HG02642 (cell line): Measurements from ENCODE around the gene C2CD5.
A peak's percentile ranks its signal among the peaks of the same experiment; 100 is the strongest.

Source experiments
- ATAC-seq: cut with Tn5 transposase; IDR thresholded peaks from one replicate; pipeline ENCODE4 v1.9.1; 2021; ENCODE audit warnings: mild to moderate bottlenecking; ENCODE audit not compliant: unreplicated experiment, poor library complexity

C2CD5 gene

DNA sequence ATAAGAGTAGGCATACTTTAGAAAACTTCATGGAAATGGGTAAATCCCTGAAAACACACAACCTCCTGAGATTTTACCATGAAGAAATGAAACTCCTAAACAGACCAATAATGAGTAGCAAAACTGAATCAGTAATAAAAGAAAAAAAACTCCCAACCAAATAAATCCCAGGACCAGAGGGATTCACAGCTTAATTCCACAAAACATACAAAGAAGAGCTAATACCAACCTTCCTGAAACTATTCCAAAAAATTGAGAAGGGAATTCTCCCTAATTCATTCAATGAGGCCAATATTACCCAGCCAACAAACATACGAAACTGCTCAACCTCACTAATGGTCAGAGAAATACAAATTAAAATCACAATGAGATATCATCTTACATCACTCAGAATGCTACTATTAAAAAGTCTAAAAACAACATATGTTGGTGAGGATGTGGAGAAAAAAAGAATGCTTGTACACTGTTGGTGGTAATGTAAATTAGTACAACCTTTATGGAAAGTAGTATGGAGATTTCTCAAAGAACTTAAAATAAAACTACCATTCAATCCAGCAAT, 112.6 kb downstream of the C2CD5 start:
- ATAC-seq, result no peak

DNA sequence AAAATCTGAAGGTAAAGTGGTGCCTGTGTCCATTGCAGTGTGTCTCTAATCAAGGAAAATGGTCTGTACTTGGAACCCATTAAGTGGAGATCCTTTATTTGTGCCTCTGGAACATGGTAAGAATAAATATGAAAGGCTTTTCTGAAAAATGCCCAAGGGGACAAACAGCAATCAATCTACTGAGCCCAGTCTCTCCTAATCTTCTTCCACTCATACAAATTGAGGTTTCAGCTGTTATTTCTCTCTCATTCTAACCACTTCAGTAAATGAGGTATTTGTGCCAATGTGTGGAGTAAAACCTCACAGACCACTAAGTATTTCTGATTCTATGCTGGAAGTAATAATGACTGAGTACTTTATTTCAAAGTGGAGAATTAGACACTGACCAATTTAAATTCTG, 127.5 kb downstream of the C2CD5 start:
- ATAC-seq, result no peak

DNA sequence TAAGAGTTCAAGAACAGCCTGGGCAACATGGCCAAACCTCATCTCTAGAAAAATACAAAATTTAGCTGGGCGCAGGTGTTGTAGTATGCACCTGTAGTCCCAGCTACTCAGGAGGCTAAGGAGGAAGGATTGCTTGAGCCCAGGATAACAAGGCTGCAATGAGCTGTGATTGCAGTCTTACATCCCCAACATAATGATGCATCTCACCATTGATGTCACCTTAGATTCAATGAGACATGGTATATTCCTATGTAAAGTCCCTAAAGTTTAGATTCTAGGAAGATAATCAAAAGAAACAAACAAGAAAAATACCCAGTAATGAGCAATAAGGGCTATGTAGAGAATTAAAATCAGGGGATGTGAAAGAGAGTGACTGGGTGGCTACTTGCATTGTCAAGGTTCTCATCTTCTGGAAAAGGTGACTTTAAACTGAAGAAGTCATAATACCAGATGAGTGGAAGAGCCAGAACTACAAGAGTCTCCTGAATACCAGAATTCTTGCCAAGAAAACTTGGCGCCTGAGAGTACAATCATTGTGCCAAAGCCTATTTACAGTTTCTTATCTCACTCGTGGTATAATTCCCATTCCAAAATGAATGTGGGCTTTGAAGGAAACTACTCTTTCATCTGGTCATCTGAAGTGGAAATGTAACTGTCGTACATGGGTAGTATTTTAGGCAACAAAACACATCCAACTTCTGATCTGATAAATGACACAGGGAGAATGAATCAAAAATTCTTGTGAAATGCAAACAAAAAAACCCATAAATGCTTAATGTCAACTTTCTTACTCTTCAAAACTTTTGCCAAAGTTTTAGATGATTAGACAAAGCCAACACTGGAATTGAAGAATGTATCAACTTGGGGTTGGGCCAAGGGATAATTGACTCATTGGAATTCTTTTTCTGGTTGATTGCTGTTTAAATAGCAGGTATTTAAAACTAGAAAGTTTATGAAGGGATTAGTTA, 128.7 kb downstream of the C2CD5 start:
- ATAC-seq, result no peak

DNA sequence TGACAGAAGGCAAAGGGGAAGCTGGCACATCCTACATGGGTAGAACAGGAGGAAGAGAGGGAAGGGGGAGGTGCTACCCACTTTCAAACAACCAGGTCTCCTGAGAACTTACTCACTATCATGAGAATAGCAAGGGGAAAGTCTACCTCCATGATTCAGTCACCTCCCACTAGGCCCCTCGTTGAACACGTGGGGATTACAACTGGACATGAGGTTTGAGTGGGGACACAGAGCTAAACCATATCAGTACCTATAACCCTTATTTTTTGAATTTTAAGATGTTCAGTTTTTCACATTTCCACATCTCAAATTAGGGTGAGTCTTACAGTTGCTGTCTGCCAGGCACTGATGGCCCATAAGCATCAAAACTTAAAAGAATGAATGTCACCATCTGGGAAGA, 129.6 kb downstream of the C2CD5 start:
- no peak for ATAC-seq

DNA sequence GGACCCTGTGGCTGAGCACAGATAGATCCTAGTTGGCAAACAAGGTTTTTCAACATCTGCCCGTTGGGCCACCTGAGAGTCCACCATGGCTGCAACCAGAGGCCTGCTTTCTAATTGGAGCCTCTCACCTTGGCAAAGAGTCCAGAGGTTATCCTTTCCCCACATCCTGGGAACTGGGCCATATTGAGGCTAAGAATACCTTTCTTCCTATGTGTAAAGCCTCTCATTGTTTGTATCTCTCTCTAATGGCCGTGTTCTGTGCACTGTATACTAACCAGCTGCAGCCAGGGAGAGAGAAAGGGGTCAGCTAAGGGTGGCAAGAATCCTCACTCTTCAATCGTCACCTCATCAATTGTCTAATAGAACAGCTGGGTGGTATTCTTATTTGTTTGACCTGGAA, 130.8 kb downstream of the C2CD5 start:
- ATAC-seq, result no peak

DNA sequence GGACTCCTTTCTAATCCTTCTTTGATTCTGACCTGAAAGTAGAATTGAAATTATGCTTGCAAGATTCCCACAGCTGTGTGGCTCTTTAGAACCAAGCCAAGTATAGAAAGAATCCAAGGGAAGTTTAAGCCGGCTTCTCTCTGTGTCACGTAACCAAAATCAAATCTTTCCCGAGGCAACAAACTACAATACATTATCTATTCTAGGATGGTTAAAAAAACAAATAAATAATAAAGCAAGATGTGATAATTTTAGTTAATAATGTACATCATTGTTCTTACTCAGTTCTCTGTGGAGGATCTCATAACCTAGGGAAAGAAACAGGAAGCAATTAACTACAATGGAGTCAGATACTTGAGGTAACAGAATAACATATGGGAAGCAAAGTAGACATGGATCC, 131.8 kb downstream of the C2CD5 start:
- ATAC-seq, result no peak

DNA sequence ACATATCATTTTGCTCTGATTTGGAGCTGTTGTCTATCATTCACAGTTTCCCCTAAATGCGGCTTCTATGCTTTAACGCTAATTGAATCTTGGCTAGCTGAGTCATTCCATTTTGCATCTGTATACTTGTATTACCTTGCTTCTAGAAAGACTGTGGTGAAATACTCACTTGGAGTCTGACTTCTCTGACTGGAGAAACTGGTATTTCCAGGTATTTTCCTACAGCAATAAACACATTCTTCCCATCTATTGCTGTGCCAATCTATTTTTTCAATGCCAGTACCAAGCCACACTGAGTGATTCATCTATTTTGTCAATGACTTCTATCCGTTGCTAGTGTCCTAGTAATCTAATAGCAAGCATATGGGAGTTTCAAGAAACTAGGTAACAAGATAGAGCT, 133.9 kb downstream of the C2CD5 start:
- no peak for ATAC-seq

DNA sequence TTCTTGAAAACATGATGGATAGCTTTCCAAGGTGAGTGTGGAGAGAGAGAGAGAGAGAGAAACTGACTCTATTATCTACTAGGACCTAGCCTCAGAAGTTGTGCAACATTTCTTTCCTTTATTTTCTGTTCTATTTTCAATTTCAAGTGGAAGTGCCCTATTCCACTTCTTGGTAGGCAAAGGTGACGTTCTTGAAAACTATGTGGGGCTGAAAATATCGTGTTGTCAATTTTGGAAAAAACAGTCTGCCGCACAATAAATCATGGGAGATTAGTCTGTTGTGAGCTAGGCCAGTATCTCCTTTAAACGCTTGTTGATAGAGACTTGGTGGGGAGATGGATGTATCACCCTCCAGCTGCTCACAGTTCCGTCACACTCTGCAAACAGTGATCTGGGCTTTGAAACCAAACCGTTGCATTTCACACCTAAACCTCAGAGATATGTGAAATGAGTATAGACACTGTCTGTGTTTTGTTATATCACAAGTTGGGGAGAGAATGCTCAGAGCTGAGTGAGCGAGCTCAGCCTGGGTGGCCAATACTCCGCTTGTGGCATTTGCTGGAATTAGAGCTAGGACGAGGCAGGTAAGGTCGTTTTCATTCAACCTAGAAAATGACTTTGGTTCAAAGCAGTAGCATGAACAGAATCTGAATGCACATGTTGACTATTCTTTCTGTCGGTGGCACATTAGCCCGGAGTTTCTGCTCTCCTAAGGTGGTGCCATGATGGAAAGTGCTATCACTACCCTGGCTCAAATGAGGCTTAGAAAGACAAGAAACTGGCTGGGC, 134.8 kb downstream of the C2CD5 start:
- peak; percentile 94 for ATAC-seq

DNA sequence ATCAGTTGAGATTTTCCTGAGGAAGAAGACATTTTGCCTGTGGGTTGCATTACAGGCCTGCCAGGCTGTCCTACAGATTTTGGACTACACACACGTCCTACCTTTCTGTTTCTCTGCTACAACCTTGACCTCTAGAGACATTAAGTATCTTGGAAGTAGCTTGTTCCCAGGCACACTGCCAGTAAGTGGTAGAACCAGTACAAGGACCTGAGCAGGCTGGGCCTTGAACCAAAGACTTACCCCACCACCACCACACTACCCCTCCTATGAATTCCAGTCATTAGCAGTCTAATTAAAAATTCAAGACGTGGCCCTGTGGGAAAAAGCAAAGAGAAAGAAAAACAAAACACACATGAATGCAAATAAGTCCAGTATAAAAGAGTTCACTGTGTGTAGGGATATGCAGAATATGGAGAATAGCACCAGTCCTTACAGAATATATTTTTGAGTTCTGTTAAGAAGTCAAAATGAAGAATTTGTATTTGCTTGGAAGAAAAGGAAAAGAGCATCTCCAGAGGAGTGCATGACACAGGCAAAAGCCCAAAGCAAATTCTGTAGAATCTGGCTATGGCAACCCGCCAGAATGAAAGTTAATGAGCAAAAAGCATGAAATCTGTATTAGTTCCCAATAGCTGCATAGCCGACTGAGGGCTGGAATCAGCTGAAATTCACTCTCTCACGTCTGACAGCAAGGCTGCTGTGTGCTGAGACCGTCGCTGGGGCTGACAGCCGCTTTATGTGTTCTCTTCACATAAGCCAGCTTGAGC, 135.5 kb downstream of the C2CD5 start:
- no peak for ATAC-seq

DNA sequence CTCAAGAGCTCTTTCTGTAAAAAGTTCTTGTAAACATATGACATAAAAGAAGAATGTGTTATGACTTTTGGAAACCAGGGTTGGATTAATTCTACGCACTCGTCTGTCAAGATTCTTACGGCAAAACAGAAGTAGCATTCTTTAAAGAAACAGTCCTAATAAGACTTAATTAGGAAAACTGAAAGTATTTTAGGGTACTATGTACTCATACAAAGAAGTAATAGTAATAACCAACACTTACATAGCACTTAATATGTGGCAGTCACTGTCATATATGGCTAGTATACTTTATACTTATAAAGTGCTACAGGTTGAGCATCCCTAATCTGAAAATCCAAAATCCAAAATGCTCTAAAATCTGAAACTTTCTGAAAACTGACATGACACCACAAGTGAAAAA, 136.9 kb downstream of the C2CD5 start:
- no peak for ATAC-seq

DNA sequence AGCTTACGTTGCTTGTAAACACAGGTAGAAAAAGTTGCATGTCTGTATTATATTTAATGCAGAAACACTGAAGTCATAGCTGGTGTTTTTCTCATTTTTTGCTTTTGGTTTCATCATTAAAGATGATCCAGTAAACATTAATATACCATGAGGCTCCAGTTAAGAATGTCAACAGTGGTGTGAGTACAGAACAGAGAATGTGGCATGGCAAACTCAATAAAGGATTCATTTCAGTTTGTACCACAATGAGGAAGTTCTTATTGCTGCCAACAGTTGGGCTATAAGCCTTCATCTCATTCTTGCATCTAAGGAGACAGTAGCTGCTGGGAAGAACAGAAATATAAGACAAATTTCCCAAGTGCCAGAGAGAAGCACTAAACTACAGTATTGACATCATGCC, 137.7 kb downstream of the C2CD5 start:
- ATAC-seq, result no peak

DNA sequence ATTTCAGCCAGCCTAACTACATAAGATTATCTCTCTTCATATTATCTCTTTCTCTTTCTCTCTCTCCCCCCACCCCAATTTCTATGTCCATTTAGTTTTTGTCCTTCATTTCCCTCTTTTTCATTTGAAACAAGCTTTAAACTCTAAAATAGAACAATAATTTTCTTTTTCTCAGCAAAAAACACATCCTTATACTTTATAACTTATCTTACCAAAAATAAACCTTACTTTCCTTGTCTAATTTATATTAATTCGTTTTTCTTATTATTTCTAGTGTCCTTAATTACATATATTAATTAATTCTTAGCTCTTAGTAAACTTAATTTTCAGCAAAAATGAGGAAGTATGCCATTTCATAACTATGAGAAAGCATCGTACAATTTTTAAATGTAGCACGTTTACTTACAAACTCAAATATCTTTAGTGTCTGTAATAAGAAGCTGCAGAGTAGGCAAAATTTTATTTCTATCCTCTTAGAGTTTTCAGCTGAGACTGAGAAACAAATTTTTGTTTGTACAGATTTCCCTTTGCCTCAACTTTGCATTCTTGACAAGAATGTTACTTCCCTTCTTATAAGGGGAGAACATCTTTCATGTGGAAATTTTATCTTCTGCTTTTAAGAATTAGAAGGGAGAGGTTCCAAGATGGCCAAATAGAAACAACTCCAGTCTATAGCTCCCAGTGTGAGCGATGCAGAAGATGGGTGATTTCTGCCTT, 144.7 kb downstream of the C2CD5 start:
- ATAC-seq, result no peak
